ENCODE data around the gene VIPR2. TPM values are rescaled to one million over a fixed set of nuclear protein-coding genes. Genes with fewer than 3 reads are reported as not detected.

VIPR2 gene, protein sequence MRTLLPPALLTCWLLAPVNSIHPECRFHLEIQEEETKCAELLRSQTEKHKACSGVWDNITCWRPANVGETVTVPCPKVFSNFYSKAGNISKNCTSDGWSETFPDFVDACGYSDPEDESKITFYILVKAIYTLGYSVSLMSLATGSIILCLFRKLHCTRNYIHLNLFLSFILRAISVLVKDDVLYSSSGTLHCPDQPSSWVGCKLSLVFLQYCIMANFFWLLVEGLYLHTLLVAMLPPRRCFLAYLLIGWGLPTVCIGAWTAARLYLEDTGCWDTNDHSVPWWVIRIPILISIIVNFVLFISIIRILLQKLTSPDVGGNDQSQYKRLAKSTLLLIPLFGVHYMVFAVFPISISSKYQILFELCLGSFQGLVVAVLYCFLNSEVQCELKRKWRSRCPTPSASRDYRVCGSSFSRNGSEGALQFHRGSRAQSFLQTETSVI
- not detected in 5 replicates for total RNA-seq (2022; extraction: Qiagen RNA extraction; ENCODE audit: low read depth)

DNA sequence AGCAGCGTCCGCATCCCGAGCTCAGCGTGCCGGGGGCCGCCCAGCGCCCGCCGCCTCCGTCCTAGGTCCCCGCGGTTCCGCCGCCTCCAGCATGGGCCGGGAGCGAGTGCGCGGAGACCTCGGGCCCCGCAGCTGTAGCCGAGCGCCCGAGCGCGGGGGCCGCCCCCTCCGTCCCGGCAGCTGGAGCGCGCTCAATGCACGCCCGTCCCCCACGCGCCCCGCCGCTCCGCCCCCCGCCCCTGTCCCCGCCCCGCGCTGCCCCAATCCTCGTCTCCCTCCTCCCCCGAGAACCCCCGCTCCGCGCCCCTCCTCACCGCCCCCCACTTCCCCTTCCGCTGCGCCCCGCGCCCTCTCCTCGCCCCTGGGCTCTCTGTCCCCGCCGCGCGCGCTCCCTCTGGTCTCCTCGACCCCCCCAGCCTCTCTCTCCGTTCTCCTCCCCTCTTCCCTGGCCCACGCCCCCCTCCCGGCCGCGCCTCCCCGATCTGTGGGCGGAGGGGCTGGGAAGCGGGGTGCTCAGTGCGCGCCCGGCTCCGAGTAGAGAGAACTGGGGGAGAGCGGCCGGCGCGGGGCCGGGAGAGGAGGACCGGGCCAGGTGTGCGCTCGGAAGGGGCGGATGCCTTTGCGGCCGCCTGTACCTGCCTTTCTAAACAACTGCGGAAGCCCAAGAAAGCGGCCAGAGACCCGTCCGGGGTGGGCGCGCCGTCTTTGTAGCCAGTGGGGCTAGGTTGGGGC is at the start of gene VIPR2:
TSS of gene VIPR2 (minus strand) at position 110 of the 732 bp plus-strand sequence. CDS start at position 14, 96 bp downstream.

